NCI-H2196 treated with DMSO at 0.1 percent for 48 hours (cell line): ENCODE measurements around the gene FBLIM1.

Source experiments
- DNase-seq: peaks from one replicate; lab custom pipeline; 2025; ENCODE audit not compliant: unreplicated experiment; lab: John Stamatoyannopoulos, UW

FBLIM1 gene

DNA sequence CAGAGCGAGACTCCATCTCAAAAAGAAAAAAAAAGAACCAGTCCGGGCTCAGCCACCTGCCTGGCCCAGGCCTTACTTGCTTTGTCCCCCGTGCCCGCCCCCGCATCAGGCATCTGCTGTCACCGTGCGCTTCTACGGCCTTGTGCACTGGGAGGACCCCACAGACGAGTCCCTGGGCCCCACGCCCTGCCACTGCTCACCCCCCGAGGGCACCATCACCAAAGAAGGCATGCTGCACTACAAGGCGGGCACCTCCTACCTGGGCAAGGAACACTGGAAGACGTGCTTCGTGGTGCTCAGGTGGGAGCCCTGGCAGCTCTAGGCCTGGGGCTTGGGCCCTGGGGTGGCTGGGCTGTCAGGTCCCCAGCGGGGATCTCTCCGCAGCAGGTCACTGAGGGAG lies 28.2 kb upstream of the FBLIM1 start:
- DNase-seq: no peak

DNA sequence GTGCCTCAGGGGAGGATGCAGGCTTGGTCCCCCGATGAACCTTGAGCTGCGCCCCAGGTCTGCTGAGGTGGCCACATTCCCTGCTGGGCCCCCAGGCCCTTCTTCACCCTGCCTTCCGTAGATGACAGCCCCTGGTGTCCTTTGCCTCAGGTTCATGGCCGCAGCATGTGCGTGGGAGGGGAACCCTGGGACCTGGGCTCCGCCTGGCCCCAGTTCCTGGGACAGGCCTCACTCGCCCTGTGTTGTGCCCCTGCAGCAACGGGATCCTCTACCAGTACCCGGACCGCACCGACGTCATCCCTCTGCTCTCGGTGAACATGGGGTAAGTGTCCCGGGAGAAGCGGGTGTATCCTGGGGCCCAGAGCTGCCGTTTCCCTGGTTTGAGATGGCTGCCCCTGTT lies 27.7 kb upstream of the FBLIM1 start:
- DNase-seq: no peak

- DNase-seq: no peak
Observed at GRCh38 chr1:15731735-15732685, 26.6 kb upstream of the FBLIM1 start.

DNA sequence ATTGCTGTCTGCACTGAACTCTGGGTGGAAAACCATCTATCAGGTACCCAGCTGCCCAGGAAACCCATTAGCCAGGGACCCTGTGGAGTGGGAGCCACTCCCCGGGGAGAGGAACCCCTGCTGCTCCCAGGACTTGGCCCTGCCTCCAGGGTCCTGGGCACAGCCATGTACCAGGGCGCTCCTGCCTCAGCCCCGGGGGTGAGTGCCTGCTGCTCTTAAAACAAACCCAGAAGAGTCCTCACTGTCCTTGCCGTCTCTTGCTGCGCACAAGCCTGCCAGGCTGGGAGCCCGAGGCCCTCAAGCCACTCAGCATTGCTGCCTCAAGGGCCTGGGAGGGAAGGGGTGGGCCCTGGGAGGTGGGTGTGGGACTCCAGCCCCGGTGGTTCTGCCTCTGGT lies 25.9 kb upstream of the FBLIM1 start:
- no peak for DNase-seq

DNA sequence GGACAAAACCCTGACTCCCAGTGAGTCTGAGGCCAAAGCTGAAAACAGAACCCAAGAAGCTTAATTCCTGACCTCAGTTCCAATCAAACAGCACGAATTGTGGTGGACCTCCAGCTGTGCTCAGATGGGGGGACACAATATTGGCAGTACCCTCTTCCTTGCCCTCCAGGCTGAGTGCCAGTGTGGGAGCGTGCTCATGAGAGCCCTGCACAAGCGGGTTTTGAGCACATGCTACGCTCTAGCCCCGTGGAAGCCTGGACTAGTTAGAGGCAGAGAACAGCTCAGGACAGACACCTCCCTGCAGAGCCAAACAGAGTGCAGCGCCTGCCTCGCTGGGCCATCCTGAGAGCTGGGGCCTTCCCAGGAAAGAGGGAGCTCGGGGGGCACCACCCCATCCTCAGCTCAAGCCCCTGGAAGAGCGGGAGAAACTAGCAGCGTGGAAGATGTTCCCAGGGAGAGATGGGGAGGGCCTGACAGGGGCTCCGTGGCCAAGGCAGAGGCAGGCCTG lies 25.3 kb upstream of the FBLIM1 start:
- DNase-seq: no peak

DNA sequence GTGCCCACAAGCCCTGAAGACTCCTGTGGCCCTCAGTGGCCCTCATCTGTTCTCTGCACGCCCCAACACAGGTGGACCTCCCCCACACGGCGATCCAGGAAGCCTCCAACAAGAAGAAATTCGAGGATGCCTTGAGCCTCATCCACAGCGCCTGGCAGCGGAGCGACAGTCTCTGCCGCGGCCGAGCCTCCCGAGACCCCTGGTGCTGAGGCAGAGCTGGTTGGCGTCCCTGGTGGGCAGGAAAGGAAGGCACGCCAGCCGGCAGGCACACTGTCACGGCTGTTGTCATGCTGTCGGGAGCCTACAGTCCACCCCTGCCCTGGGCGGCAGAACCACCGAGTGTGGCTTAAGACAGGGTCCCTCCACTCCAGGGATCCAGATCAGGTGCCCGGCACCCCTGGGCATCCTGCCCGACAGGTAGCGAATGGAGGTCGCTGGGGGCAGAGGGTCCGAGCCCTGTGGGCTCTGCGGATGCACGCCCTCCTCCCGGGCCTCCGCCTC lies 24.8 kb upstream of the FBLIM1 start:
- no peak for DNase-seq

GRCh38 chr1:15734296-15734695 lies 24.3 kb upstream of the FBLIM1 start:
- DNase-seq: no peak

GRCh38 chr1:15734901-15735300 lies 23.7 kb upstream of the FBLIM1 start:
- DNase-seq: no peak

- no peak for DNase-seq
Observed at GRCh38 chr1:15735304-15736037, 23.1 kb upstream of the FBLIM1 start.

DNA sequence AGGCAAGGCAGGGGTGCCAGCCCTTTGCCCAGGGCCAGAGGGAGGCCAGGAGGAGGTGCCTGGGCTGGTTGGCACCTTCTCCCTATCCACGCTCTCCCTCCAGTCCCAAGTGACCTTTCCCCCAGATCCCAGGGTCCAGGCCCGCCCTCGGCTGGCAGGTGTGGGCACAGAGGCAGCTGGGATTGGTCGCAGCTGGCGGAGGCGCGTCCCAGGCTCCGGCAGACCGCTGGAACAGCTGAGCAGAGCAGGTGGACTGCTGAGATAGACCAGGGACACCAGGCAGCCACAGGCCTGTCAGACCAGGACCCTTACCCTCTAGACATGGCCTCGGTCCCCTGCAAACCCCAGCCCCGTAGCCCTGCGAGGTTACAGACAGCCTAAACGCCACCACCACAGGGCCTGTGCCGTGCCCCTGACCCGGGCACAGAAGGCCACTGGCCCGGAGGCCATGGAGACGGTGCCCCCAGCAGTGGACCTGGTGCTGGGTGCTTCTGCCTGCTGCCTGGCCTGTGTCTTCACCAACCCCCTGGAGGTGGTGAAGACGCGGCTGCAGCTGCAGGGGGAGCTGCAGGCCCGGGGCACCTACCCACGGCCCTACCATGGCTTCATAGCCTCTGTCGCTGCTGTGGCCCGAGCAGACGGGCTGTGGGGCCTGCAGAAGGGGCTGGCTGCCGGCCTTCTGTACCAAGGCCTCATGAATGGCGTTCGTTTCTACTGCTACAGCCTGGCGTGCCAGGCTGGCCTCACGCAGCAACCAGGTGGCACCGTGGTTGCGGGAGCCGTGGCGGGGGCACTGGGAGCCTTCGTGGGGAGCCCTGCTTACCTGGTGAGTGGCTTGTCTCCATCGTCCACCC lies 22.3 kb upstream of the FBLIM1 start, which contains the start of gene SLC25A34:
Gene SLC25A34, plus strand, starts transcription at position 221 of the 854 bp plus-strand sequence. Its CDS starts 228 bp downstream, at position 449.
- DNase-seq: peak; percentile 86

DNA sequence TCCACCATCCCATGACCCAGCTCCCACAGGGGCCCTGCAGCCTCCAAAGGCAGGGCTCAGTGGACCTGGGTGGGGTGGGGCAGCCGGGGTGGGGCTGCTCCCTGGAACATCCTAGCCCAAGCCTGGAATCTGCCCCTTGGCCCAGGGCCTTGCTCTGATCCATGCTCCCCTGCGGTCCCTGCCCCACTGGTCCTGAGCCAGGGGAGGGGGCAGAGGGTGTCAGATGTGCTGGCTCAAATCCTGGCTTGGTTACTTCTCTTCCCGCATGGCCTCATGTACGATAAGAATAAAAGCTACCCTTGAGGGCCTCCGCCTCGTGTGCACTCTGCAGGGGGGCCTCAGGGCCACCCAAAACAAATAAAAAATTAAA lies 21.7 kb upstream of the FBLIM1 start:
- DNase-seq: no peak

GRCh38 chr1:15737324-15738319 lies 21.0 kb upstream of the FBLIM1 start:
- DNase-seq: no peak

- DNase-seq: no peak
Observed at GRCh38 chr1:15738416-15739113, 20.0 kb upstream of the FBLIM1 start.

DNA sequence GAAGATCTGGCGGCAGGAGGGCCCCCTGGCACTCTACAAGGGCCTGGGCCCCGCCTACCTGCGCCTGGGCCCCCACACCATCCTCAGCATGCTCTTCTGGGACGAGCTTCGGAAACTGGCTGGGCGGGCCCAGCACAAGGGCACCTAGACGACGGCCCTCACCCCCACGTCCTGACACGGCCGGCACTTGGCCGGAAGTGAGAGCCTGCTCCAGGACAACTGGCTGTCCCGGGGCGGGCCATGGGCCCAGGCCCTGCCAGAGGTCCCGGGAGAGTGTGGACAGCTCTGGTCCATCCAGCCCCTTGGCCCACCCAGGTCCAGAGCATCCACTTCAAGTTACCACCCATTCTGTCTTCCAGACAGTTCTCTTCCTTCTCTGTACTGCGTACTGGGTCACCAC lies 19.3 kb upstream of the FBLIM1 start:
- no peak for DNase-seq

DNA sequence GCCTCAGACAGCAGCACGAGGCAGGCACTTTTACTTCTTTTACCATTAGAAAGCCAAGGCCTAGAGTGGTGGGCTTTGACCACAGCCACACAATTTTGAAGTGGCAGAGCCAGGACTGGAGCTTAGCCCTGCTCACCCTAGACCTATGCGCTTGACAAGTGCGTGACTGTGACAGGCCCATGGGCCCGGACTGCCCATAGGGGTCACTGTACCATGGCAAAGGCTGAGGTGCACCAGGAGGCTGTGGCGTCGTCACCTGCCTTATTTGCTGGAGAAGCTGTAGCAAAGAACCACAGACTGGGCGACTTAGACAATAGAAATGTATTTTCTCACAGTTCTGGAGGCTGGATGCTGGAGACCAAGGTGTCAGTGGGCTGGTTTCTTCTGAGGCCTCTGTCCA lies 18.9 kb upstream of the FBLIM1 start:
- no peak for DNase-seq

- peak; percentile 78 for DNase-seq
Observed at GRCh38 chr1:15740924-15741850, 17.4 kb upstream of the FBLIM1 start.

DNA sequence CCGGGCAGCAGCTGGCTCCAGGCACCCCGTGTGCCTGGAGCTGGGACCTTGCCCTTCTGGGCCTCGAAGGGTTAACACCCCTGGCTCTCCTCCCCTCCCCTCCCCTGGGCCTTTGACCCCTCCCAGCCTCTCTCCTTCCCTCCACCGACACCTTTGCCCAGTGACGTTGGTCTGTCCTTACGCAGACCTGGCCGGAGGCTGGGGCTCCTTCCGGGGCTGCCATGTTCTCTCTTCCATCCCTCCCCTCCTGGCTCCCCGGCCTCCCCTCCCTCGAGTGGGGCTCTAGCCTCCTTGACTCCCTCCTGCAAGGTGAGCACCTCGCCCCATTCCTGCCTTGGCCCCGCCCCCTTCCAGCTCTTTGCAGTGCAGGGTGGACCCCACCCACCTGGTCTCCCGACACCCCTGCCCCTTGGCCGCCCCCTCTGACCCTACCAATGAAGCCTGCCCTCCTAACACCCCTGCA lies 16.2 kb upstream of the FBLIM1 start, which contains the start of gene TMEM82:
Gene TMEM82, plus strand, starts transcription at position 161 of the 463 bp plus-strand sequence. Its CDS starts 61 bp downstream, at position 222.
- DNase-seq: no peak
